H9 (cell line): ENCODE data around the gene FCF1. TPM values are rescaled to one million over a fixed set of nuclear protein-coding genes. Genes with fewer than 3 reads are reported as not detected.

Experiments
- DNase-seq: peaks from one replicate; pipeline ENCODE4 v3.0.0-alpha.2; 2017
- H2AFZ ChIP-seq: one replicate; pipeline ENCODE4 v1.6.1; 2013; ENCODE audit warnings: mild to moderate bottlenecking, low read length, control low read depth, moderate library complexity
- H2AK5ac ChIP-seq: 2 replicates; pipeline ENCODE4 v1.6.1; 2013; ENCODE audit warnings: low read length, control low read depth, mixed read lengths; ENCODE audit not compliant: insufficient read length
- H2BK120ac ChIP-seq: one replicate; pipeline ENCODE4 v1.6.1; 2013; ENCODE audit warnings: low read depth, mild to moderate bottlenecking, low read length, control low read depth, inconsistent platforms; ENCODE audit not compliant: poor library complexity, severe bottlenecking
- H2BK12ac ChIP-seq: 2 replicates; pipeline ENCODE4 v1.6.1; 2013; ENCODE audit warnings: low read length, control low read depth, mixed read lengths, low read depth; ENCODE audit not compliant: insufficient read length
- H2BK15ac ChIP-seq: 2 replicates; pipeline ENCODE4 v1.6.1; 2013; ENCODE audit warnings: low read depth, low read length, control low read depth
- H2BK20ac ChIP-seq: one replicate; pipeline ENCODE4 v1.6.1; 2013; ENCODE audit warnings: low read depth, mild to moderate bottlenecking, low read length, control low read depth, inconsistent platforms; ENCODE audit not compliant: poor library complexity, severe bottlenecking
- H2BK5ac ChIP-seq: 2 replicates; pipeline ENCODE4 v1.6.1; 2013; ENCODE audit warnings: low read length, control low read depth, mixed read lengths; ENCODE audit not compliant: insufficient read length
- H3K14ac ChIP-seq: 2 replicates; pipeline ENCODE4 v1.6.1; 2013; ENCODE audit warnings: low read length, control low read depth; ENCODE audit not compliant: insufficient read depth
- H3K18ac ChIP-seq: 2 replicates; pipeline ENCODE4 v1.6.1; 2013; ENCODE audit warnings: low read depth, mild to moderate bottlenecking, mixed read lengths, low read length, control low read depth; ENCODE audit not compliant: insufficient read length
- H3K23ac ChIP-seq: 2 replicates; pipeline ENCODE4 v1.6.1; 2013; ENCODE audit warnings: low read length, control low read depth, mixed read lengths, low read depth; ENCODE audit not compliant: insufficient read length
- H3K23me2 ChIP-seq: 2 replicates; pipeline ENCODE4 v1.6.1; 2013; ENCODE audit warnings: low read depth, mild to moderate bottlenecking, mixed read lengths, low read length, control low read depth; ENCODE audit not compliant: insufficient read length, poor library complexity, severe bottlenecking
- H3K27ac ChIP-seq: 2 replicates; pipeline ENCODE4 v1.5.1; 2013; ENCODE audit warnings: low read length, control low read depth, mixed read lengths, low read depth; ENCODE audit not compliant: insufficient read length
- H3K27me3 ChIP-seq: 2 replicates; pipeline ENCODE4 v1.6.1; 2013; ENCODE audit warnings: low read length, control low read depth, inconsistent platforms; ENCODE audit not compliant: insufficient read depth
- H3K4ac ChIP-seq: 2 replicates; pipeline ENCODE4 v1.6.1; 2013; ENCODE audit warnings: low read depth, mild to moderate bottlenecking, control low read depth, inconsistent platforms, low read length, moderate library complexity
- H3K4me1 ChIP-seq: 2 replicates; pipeline ENCODE4 v1.6.1; 2013; ENCODE audit warnings: low read length, control low read depth, inconsistent platforms; ENCODE audit not compliant: insufficient read depth
- H3K4me2 ChIP-seq: 2 replicates; pipeline ENCODE4 v1.6.1; 2013; ENCODE audit warnings: low read length, control low read depth, mixed read lengths; ENCODE audit not compliant: insufficient read length, insufficient read depth
- H3K56ac ChIP-seq: 2 replicates; pipeline ENCODE4 v1.6.1; 2013; ENCODE audit warnings: low read depth, mild to moderate bottlenecking, mixed read lengths, low read length, control low read depth; ENCODE audit not compliant: insufficient read length
- H3K79me1 ChIP-seq: 2 replicates; pipeline ENCODE4 v1.6.1; 2013; ENCODE audit warnings: low read depth, mild to moderate bottlenecking, moderate library complexity, low read length, control low read depth, inconsistent platforms; ENCODE audit not compliant: insufficient read depth, poor library complexity, severe bottlenecking
- H3K79me2 ChIP-seq: 2 replicates; pipeline ENCODE4 v1.6.1; 2013; ENCODE audit warnings: low read length, control low read depth, inconsistent platforms; ENCODE audit not compliant: insufficient read depth
- H3K9ac ChIP-seq: 2 replicates; pipeline ENCODE4 v1.6.1; 2013; ENCODE audit warnings: low read length, control low read depth, mixed read lengths; ENCODE audit not compliant: insufficient read length; ENCODE audit errors: extremely low read depth
- H3K9me3 ChIP-seq: one replicate; pipeline ENCODE4 v1.6.1; 2013; ENCODE audit warnings: low read depth, low read length, inconsistent platforms; ENCODE audit not compliant: control insufficient read depth
- H3T11ph ChIP-seq: one replicate; pipeline ENCODE4 v1.6.1; 2013; ENCODE audit warnings: mild to moderate bottlenecking, low read length, control low read depth, inconsistent platforms
- H4K20me1 ChIP-seq: one replicate; pipeline ENCODE4 v1.6.1; 2013; ENCODE audit not compliant: control insufficient read depth, insufficient read length, insufficient read depth
- H4K5ac ChIP-seq: 2 replicates; pipeline ENCODE4 v1.6.1; 2013; ENCODE audit warnings: low read depth, mild to moderate bottlenecking, mixed read lengths, low read length, control low read depth; ENCODE audit not compliant: insufficient read length
- H4K8ac ChIP-seq: replicated peaks from 2 replicates; pipeline ENCODE4 v1.6.1; 2013; ENCODE audit warnings: low read length, control low read depth, mixed read lengths, low read depth; ENCODE audit not compliant: insufficient read length
- H4K91ac ChIP-seq: 2 replicates; pipeline ENCODE4 v1.6.1; 2013; ENCODE audit warnings: low read depth, mild to moderate bottlenecking, moderate library complexity, mixed read lengths, low read length, control low read depth; ENCODE audit not compliant: insufficient read length
- H3K27ac Mint-ChIP-seq, 3 experiments: 2 replicates in 2 of 3; 3 replicates in 1 of 3; pipeline ENCODE4 v1.8.0; 2020 to 2021; ENCODE audit warnings: mixed read lengths in 3 of 3, mild to moderate bottlenecking in 1 of 3, moderate library complexity in 1 of 3
- H3K27me3 Mint-ChIP-seq: 2 replicates; pipeline ENCODE4 v1.8.0; 2021; ENCODE audit warnings: low read depth, mild to moderate bottlenecking, moderate library complexity, mixed read lengths
- H3K36me3 Mint-ChIP-seq, 3 experiments: 2 replicates in 2 of 3; 3 replicates in 1 of 3; pipeline ENCODE4 v1.8.0; 2020 to 2021; ENCODE audit warnings: low read depth in 3 of 3, mixed read lengths in 3 of 3; ENCODE audit not compliant: insufficient read depth in 1 of 3
- H3K4me1 Mint-ChIP-seq, 2 experiments: 2 replicates each; pipeline ENCODE4 v1.8.0; 2020; ENCODE audit warnings: mixed read lengths in 2 of 2
- H3K4me3 Mint-ChIP-seq, 2 experiments: 2 replicates in 1 of 2; 3 replicates in 1 of 2; pipeline ENCODE4 v1.8.0; 2020 to 2021; ENCODE audit warnings: mild to moderate bottlenecking in 2 of 2, mixed read lengths in 2 of 2, moderate library complexity in 1 of 2
- H3K9me3 Mint-ChIP-seq, 2 experiments: 2 replicates in 1 of 2; 3 replicates in 1 of 2; pipeline ENCODE4 v1.8.0; 2020; ENCODE audit warnings: mild to moderate bottlenecking in 2 of 2, mixed read lengths in 2 of 2, moderate library complexity in 1 of 2
- WGBS: extraction: QIAGEN DNeasy Blood & Tissue Kit; methylation state at CpG from one replicate; pipeline ENCODE4 v1.1.7; 2013; ENCODE audit warnings: missing lambda C conversion rate, low lambda C conversion rate, mixed read lengths; ENCODE audit not compliant: insufficient read length; ENCODE audit errors: extremely low coverage; 5-methylcytosine and 5-hydroxymethylcytosine counted together
- total RNA-seq: library from RNA; stranded (reverse); gene quantifications from 2 replicates; pipeline ENCODE4 v1.2.1, GENCODE V29; 2021
- TF ChIP-seq, protein P1 (sequence below): fragments of 200-600 bp; sonication (generic); conservative IDR thresholded peaks from 3 replicates; pipeline ENCODE4 v1.8.0; 2021; ENCODE audit warnings: antibody characterized with exemption, mild to moderate bottlenecking

FCF1 gene
- total RNA-seq, 1 experiment from 2014 or later: 87.7 TPM

DNA sequence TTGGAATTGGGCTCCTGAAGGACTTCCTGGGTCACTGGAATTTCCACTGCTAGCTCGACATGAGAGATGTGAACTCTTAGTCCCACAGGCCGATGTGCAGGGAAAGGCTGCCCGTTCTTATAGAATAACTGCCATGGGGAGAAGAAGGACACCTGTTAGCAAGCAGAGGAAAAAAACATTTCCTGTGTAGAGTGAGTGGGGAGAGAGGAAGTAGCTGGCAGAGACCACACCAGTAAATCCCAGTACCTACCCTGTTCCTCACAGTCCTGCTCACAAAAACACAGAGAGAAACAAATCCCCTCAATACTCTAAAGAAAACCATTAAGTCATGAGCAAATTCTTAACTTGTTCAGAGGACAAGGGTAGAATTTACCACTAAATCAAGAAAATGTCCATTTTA lies 29.5 kb upstream of the FCF1 start:
- no peak overlapping the region for H3K4ac ChIP-seq
- H3K14ac ChIP-seq: no peak overlapping the region
- no CpG with 5 or more reads among the region's 3 CpGs for WGBS
- peaks cover 12 to 36% (median 34%) of the 10 kb centered on the region in 3 experiments for H3K36me3 Mint-ChIP-seq
- no peaks in the 10 kb centered on the region for H3K27me3 ChIP-seq
- no peak overlapping the region for H2BK5ac ChIP-seq
- no peak overlapping the region for H3K18ac ChIP-seq
- no peak overlapping the region for H2BK20ac ChIP-seq
- no peaks in the 10 kb centered on the region for H4K20me1 ChIP-seq
- H3K9me3 Mint-ChIP-seq: no peaks in the 10 kb centered on the region
- no peak overlapping the region for H2AFZ ChIP-seq
- no peak overlapping the region for H3K4me2 ChIP-seq
- H3K56ac ChIP-seq: no peak overlapping the region
- H3K4me3 Mint-ChIP-seq: no peak overlapping the region
- H4K8ac ChIP-seq: no peak overlapping the region
- H4K5ac ChIP-seq: no peak overlapping the region
- H3K4me1 Mint-ChIP-seq: peaks cover 10 to 12% of the 10 kb centered on the region in 2 experiments; a peak in 3 of 4 replicates
- H3K27ac ChIP-seq: no peak overlapping the region
- H2BK15ac ChIP-seq: no peak overlapping the region
- H4K91ac ChIP-seq: no peak overlapping the region
- no peak overlapping the region for H2AK5ac ChIP-seq
- H3K4me1 ChIP-seq: peaks cover 2% of the 10 kb centered on the region
- TF ChIP-seq, protein P1, sequence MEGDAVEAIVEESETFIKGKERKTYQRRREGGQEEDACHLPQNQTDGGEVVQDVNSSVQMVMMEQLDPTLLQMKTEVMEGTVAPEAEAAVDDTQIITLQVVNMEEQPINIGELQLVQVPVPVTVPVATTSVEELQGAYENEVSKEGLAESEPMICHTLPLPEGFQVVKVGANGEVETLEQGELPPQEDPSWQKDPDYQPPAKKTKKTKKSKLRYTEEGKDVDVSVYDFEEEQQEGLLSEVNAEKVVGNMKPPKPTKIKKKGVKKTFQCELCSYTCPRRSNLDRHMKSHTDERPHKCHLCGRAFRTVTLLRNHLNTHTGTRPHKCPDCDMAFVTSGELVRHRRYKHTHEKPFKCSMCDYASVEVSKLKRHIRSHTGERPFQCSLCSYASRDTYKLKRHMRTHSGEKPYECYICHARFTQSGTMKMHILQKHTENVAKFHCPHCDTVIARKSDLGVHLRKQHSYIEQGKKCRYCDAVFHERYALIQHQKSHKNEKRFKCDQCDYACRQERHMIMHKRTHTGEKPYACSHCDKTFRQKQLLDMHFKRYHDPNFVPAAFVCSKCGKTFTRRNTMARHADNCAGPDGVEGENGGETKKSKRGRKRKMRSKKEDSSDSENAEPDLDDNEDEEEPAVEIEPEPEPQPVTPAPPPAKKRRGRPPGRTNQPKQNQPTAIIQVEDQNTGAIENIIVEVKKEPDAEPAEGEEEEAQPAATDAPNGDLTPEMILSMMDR: no peak
- H3K23me2 ChIP-seq: no peaks in the 10 kb centered on the region
- H3T11ph ChIP-seq: no peak overlapping the region
- H3K9me3 ChIP-seq: no peaks in the 10 kb centered on the region
- H3K27ac Mint-ChIP-seq: peak overlapping the region in 2 of 3 experiments; percentile 14 to 44; a peak in 1 of 7 replicates
- no peaks in the 10 kb centered on the region for H3K79me1 ChIP-seq
- H3K9ac ChIP-seq: no peak overlapping the region
- DNase-seq: no peak
- H3K27me3 Mint-ChIP-seq: no peaks in the 10 kb centered on the region
- no peak overlapping the region for H2BK120ac ChIP-seq
- no peaks in the 10 kb centered on the region for H3K79me2 ChIP-seq
- H2BK12ac ChIP-seq: no peak overlapping the region
- no peak overlapping the region for H3K23ac ChIP-seq
